Sciatic nerve (tissue), 2 donors: ENCODE results near the gene TARM1. TPM values are rescaled to one million over a fixed set of nuclear protein-coding genes. Genes with fewer than 3 reads are reported as not detected.
A peak's percentile ranks its signal among the peaks of the same experiment; 100 is the strongest.
"Not testable (repeated sequence)": the region's sequence is repeated elsewhere in the genome, so short reads cannot be mapped to it uniquely, and the experiment has no call there.

ENCODE experiments used
- ATAC-seq: fragments of 200-7000 bp; cut with Tn5 transposase; one replicate; pipeline ENCODE4 v1.9.1; 2020; ENCODE audit warnings: mild to moderate bottlenecking, moderate library complexity
- DNase-seq: peaks from one replicate; pipeline ENCODE4 v3.0.0-alpha.2; 2020; ENCODE audit warnings: low spot score
- intact Hi-C: fragments of 100-400 bp; cut with DNase I; formaldehyde crosslinking; loops from one replicate; pipeline ENCODE4 v1.14.2; 2022
- total RNA-seq: library from RNA; stranded (reverse); fragmentation: NEBNext Ultra II Directional; extraction: Animal tissue kit (Norgen Biotek cat#: 25700); gene quantifications from one replicate; pipeline ENCODE4 v1.2.1, GENCODE V29; 2021
- donor health status: DM: no; HTN: no; CAD: no.
- donor health status: DM: no; HTN: no; CAD: no.

TARM1 gene
- total RNA-seq, 1 donor from 2014 or later, result not detected

DNA sequence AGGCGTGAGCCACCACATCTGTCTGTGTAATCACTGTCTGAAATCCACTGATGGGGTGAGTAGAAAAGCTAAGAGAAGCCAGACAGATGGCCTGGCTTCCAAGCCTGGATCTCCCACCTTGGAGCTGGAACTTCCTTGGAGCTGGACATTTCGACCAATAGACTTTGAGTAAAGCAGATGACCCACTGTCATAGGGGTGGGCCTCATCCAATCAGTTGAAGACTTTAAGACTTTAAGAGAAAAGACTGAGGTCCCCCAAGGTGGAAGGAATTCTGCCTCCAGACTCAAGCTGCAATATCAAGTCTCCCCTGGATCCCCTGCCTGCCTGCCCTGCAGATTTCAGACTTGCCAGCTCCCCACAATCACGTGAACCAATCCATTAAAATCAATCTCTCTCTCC is 38.2 kb downstream of the TARM1 start:
- no peak for DNase-seq
- intact Hi-C loops, result no loop called here
- no peak for ATAC-seq

DNA sequence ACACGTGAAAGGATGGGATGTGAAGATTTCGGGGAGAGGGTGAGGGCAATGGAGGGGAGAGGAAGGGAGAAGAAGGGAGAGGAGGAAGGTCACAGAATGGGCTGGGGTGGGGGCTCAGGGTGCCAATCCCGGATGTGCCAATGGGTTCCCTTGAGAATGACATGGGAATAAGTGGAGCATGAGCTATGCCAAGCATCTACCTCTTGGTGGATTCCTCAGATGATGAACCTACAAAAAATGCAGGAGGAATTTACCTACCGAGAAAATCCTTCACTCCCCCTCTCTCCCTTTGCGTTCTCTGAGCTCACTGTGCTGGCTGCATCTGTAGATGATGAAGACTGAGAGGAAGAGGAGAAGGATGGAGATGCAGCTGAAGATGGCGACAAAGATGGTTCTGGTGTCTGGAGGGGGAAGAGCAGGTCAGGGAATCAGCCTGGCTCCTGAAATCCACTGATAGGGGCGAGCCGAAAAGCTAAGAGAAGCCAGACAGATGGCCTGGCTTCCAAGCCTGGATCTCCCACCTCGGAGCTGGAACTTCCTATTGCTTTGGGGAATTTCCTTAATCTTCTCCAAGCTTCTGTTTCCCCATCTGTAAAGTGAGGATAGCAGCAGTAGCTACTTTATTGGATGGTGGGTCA is 39.1 kb downstream of the TARM1 start:
- ATAC-seq, result no peak
- intact Hi-C loops, result no loop called here
- DNase-seq, result no peak

DNA sequence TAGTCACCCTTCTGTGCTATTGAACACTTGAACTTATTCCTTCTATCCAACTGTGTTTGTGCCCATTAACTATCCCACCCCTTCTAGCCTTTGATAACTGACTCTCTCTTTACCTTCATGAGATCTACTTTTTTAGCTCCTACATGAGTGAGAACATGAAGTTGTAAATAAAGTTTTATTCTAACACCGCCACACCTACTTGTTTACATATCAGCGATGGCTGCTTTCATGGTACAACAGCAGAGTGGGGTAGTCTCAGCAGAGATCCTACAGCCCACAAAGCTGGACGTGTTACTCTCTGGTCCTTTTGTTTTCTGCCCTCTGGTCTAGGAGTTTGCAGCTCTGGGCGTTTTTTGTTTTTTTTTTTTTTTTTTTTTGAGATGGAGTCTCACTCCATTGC is 41.2 kb downstream of the TARM1 start:
- ATAC-seq (no peak), DNase-seq (no peak)
- intact Hi-C loops, result no loop called here

DNA sequence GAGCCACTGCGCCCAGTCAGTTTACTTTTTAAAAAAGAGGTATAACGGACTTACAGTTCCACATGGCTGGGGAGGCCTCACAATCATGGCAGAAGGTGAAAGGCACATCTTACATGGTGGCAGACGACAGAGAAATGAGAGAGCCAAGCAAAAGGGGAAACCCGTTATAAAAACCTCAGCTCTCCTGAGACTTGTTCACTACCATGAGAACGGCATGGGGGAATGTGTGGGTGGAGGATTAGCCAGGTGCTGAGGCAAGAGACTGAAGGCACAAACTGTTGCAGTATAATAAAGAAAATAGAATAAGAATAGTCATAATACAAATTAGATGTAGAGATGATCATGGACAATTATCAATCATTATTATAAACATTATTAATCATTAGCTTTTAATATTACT is 44.6 kb downstream of the TARM1 start:
- not testable (repeated sequence) for DNase-seq, ATAC-seq
- intact Hi-C loops, result loop anchor here (5.0 kb wide), 1 partner anchor 1501 kb away; the partner anchor contains the start of gene SBK2

DNA sequence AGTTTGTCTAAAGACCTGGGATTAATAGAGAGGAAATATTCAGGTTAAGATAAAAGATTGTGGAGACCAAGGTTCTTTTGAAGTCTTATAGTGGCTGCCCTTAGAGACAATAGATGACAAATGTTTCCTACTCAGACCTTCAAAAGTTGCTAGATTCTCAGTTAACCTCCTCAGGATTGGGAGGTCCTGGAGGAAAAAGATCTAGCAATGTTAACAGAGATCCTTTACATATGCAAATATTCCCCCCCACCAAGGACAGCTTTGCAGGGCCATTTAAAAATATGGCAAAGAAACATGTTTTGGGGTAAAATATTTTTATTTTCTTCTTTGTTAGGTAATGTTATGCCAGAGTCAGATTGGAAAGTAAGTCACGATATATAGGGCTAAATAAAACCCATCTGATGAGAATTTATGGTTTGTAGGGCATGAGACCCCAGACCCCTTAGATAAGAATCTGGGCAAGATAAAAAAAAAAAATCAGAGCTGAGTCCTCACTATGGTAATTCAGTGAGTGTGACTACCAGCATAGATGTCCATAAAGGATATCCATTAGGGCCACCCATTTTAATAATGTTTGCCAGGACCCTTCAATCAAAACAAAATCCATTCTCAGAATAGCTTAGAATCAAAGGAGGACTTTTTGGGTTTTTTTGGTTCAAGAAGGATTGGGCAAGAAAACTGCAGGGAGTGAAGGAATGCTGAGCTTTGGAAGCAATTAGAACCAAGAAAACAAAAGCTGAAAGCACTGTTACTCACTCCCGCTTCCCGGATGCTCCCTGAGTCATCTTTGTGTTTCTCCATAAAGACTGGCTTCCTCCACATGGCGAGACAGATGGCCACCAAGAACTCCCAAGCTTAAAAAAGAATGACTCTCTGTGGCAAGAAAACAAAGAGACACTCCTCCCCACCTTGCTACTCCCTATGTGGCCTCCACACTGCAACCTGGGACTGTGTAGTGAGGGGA is 45.7 kb downstream of the TARM1 start:
- DNase-seq, result no peak
- intact Hi-C loops, result loop anchor here (5.0 kb wide), 1 partner anchor 1502 kb away; the partner anchor contains the start of gene SBK2
- no peak for ATAC-seq

DNA sequence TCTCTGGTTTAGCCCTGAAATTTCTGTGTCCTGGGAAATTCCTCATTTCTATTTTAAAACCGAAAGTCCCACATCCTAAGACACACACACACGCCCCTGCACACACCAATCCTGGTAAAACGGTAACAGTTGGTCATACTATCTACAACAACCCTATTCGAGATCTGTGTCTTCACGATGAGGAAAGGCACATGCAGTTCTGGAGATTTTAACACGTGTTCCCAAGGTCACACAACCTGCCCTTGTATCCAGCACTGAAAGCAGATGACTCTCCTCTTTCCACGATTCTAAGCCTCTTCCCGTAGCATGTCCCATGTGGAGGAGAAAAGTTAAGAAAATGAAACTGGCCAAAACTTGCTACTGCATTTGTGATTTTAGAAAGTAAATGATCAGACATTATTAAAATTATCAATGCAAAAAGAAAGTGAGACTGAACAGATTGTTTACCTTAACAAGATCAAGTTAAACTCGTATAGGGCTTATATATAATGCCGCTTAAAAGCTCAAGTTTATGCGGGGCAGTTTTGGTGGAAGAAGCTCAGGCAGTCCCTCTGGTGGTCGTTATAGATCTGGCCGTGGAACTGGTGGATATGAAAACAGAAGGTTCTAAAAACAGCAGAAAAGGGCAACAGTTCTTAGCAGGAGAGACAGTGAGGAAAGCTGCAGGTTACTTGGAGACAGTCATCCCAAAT is 50.1 kb downstream of the TARM1 start:
- intact Hi-C loops, result no loop called here
- no peak for DNase-seq
- ATAC-seq, result no peak

DNA sequence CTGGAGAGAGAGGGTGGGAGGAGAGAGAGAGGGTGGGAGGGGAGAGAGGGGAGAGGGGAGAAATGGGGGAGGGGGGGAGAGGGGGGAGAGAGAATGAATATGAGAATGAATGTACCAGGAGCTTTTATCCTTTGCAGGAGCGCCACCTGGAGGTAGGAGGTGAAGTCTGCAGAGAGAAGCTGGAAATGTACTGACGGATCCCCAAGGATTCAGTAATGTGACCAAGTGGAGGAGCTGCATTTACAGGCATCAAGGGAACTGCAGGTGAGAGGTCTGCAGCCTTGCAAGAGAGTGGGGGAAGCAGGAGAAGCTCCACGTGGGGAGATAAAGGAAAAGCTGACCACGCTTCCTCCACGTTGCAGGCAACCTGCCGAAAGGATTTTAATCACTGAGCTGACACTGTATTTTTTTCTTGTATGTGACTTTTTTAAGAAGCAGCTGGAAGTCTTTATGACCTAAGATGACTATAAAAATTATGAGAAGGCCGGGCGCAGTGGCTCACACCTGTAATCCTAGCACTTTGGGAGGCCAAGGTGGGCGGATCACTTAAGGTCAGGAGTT is 51.2 kb downstream of the TARM1 start:
- ATAC-seq (no peak), DNase-seq (peak; percentile 63)
- intact Hi-C loops, result no loop called here

DNA sequence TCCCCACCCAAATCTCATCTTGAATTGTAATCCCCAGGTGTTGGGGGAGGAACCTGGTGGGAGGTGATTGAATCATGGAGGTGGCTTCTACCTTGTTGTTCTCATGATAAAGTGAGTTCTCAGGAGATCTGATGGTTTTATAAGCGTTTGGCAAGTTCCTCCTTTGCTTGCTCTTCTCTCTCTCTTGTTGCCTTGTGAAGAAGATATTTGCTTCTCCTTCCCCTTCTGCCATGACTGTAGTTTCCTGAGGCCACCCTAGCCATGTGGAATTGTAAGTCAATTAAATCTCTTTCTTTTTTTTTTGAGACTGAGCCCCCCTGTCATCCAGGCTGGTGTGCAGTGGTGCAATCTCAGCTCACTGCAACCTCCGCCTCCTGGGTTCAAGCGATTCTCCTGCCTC is 51.9 kb downstream of the TARM1 start:
- intact Hi-C loops, result no loop called here
- ATAC-seq (no peak), DNase-seq (no peak)

DNA sequence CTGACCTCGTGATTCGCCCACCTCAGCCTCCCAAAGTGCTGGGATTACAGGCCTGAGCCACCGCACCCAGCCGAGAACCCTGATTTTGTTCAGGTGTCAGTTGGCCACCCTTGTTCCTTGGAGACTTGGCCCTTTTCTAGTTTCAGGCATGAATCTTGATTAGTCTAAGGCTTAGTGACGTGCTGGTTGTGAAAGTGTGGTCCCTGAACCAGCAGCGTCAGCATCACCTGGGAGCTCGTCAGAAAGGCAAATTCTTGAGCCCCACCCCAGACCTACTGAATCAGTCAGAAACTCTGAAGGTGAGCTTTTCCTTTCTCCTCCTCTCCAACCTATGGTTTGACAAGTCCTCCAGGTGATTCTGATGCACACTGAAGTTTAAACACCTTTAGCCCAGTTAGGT is 54.5 kb downstream of the TARM1 start:
- ATAC-seq (no peak), DNase-seq (no peak)
- intact Hi-C loops, result no loop called here

DNA sequence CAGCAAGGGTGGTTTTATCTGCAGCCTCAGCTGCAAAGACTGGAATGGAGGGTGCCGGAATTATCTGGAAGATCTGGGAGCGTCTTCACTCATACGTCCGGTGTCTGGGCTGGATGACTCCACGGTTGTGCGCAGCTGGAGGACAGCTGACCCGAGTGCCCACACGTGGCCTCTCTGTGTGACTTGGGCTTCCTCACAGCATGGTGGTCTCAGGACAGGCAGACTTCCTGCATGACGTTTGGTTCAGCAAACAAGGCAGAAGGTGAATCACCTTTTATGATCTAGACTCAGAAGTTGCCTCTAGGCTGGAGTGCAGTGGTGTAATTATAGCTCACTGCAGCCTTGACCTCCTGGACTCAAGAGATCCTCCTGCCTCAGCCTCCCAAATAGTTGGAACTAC is 56.5 kb downstream of the TARM1 start:
- no peak for DNase-seq
- intact Hi-C loops, result loop anchor here (5.0 kb wide), 1 partner anchor 182 kb away; no protein-coding TSS in a partner anchor
- ATAC-seq, result no peak

DNA sequence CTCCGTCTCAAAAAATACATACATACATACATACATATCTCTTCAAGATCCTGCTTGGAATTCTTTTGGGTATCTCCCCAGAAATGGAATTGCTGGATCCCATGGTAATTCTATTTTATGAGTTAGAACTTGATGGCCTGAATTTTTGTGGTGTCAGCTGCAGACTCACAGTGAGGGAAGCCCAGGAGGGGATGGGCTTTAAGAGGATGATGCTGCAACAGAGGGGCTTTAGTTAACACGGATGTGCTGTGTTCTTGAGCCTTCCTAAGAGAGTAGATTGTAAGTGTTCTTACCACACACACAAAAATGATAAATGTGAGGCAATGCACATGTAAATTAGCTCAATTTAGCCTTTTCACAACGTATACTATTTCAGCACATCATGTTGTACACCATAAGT is 58.0 kb downstream of the TARM1 start:
- ATAC-seq (no peak), DNase-seq (no peak)
- intact Hi-C loops, result loop anchor here (5.0 kb wide), 1 partner anchor 181 kb away; no protein-coding TSS in a partner anchor

DNA sequence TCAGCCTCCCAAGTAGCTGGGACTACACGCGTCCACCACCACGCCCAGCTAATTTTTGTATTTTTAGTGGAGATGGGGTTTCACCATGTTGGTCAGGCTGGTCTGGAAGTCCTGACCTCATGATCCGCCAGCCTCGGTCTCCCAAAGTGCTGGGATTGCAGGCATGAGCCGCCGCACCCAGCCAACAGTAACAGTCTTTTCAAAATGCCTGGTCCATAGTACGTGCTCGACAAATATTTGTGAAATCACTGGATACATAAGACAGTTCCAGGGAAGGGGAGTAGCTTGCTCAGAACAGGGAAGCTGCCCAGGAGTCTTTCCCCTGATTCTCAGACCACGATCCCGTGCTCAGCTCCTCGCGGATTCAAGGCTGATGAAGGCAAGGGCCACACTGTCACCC is 59.2 kb downstream of the TARM1 start:
- ATAC-seq, result no peak
- DNase-seq, result no peak
- intact Hi-C loops, result loop anchor here (5.0 kb wide), 1 partner anchor 180 kb away; no protein-coding TSS in a partner anchor

DNA sequence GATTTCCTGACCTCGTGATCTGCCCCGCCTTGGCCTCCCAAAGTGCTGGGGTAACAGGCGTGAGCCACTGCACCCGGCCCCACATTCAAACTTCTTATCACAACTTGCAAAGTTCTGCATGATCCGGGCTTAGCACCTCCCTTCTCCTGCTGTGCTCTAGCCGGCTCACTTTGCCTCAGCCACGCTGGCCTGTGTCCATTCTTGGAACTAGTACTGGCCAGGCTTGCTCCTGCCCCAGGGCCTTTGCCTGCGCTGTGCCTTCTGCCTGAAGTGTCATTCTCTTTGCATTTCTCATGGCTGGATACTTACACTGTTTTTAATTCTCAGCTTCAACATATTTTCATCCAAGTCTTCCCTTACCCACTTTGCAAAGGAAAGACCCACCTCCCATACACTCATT is 59.8 kb downstream of the TARM1 start:
- intact Hi-C loops, result loop anchor here (5.0 kb wide), 1 partner anchor 179 kb away; no protein-coding TSS in a partner anchor
- ATAC-seq (no peak), DNase-seq (no peak)

Other genes starting within 250 kb of the TARM1 start
- 120 TPM for gene MYADM, start 213.5 kb downstream of the TARM1 start, total RNA-seq
- not detected for gene PRKCG, start 199.2 kb downstream of the TARM1 start, total RNA-seq
- gene CACNG7, start 172.1 kb downstream of the TARM1 start, total RNA-seq, result not detected
- gene CACNG8, start 118.4 kb downstream of the TARM1 start, total RNA-seq, result 0.22 TPM
- not detected for gene CACNG6, start 89.7 kb downstream of the TARM1 start, total RNA-seq
- gene VSTM1, start 17.5 kb downstream of the TARM1 start, total RNA-seq, result 0.76 TPM
- 4.0 TPM for gene OSCAR, start 19.4 kb upstream of the TARM1 start, total RNA-seq
- gene NDUFA3, start 21.5 kb upstream of the TARM1 start, total RNA-seq, result 80.5 TPM
- 16.0 TPM for gene TFPT, start 34.3 kb upstream of the TARM1 start, total RNA-seq
- 47.2 TPM for gene PRPF31, start 34.4 kb upstream of the TARM1 start, total RNA-seq
- 38.1 TPM for gene CNOT3, start 56.4 kb upstream of the TARM1 start, total RNA-seq
- gene LENG1, start 78.4 kb upstream of the TARM1 start, total RNA-seq, result 6.3 TPM
- gene TMC4, start 91.8 kb upstream of the TARM1 start, total RNA-seq, result 2.9 TPM
- 56.0 TPM for gene MBOAT7, start 108.2 kb upstream of the TARM1 start, total RNA-seq
- gene TSEN34, start 109.9 kb upstream of the TARM1 start, total RNA-seq, result 24.3 TPM
- gene RPS9, start 119.5 kb upstream of the TARM1 start, total RNA-seq, result 1,121 TPM
- 23.9 TPM for gene LILRB3, start 141.6 kb upstream of the TARM1 start, total RNA-seq
- 11.4 TPM for gene LILRA6, start 161.4 kb upstream of the TARM1 start, total RNA-seq
- gene LILRB5, start 175.9 kb upstream of the TARM1 start, total RNA-seq, result 24.1 TPM
- gene LILRB2, start 199.7 kb upstream of the TARM1 start, total RNA-seq, result 12.9 TPM
- 5.3 TPM for gene LILRA5, start 231.8 kb upstream of the TARM1 start, total RNA-seq